SK-N-SH (cell line): Measurements from ENCODE around the gene CLSTN2. TPM values are rescaled to one million over a fixed set of nuclear protein-coding genes. Genes with fewer than 3 reads are reported as not detected.

Source experiments
- CTCF ChIA-PET: fragments of 300-600, 350-600 bp; formaldehyde crosslinking; extraction: SDS; loops from one replicate; lab custom pipeline; 2021; lab: Yijun Ruan, JAX
- POLR2A ChIA-PET: fragments of 350-600 bp; sonication (Branson Sonifier 250); formaldehyde crosslinking; extraction: SDS; loops from one replicate; lab custom pipeline; 2020; ENCODE audit warnings: antibody characterized with exemption, inconsistent platforms; lab: Yijun Ruan, JAX
- DNase-seq: peaks from one replicate; pipeline ENCODE4 v3.0.0; 2012
- H2AFZ ChIP-seq: fragments of 200-600 bp; sonication (generic); 2 replicates; pipeline ENCODE4 v1.8.1; 2016; ENCODE audit warnings: antibody characterized with exemption, mild to moderate bottlenecking, low read depth
- H3F3A ChIP-seq: fragments of 200-600 bp; sonication (generic); replicated peaks from 2 replicates; pipeline ENCODE3; 2016; ENCODE audit warnings: antibody characterized with exemption, mild to moderate bottlenecking; ENCODE audit not compliant: insufficient read depth
- H3K27ac ChIP-seq, 2 experiments: fragments of 200-500 bp in 1 of 2; fragments of 200-600 bp in 1 of 2; sonication (Bioruptor generic) in 1 of 2; sonication (generic), shearing (Covaris generic) in 1 of 2; 2 replicates each; pipeline versions ENCODE4 v1.5.1 to v1.6.1; 2014 to 2016; ENCODE audit warnings: low read depth in 2 of 2, inconsistent platforms in 1 of 2, low read length in 1 of 2, mild to moderate bottlenecking in 1 of 2, mixed read lengths in 1 of 2
- H3K27me3 ChIP-seq: fragments of 200-600 bp; sonication (generic), shearing (Covaris generic); 2 replicates; pipeline ENCODE4 v1.6.1; 2016; ENCODE audit warnings: mixed run types; ENCODE audit not compliant: insufficient read depth
- H3K36me3 ChIP-seq, 2 experiments: fragments of 200-500 bp in 1 of 2; fragments of 200-600 bp in 1 of 2; sonication (Bioruptor generic) in 1 of 2; sonication (generic) in 1 of 2; replicated peaks in 1 of 2; 2 replicates each; pipeline versions ENCODE3 to v1.5.1; 2014 to 2016; ENCODE audit warnings: low read length in 1 of 2, mild to moderate bottlenecking in 1 of 2; ENCODE audit not compliant: insufficient read depth in 2 of 2, control insufficient read depth in 1 of 2
- H3K4me1 ChIP-seq, 2 experiments: fragments of 200-500 bp in 1 of 2; fragments of 200-600 bp in 1 of 2; sonication (Bioruptor generic) in 1 of 2; sonication (generic), shearing (Covaris generic) in 1 of 2; 2 replicates each; pipeline versions ENCODE4 v1.5.1 to v1.6.1; 2014 to 2016; ENCODE audit warnings: low read depth in 1 of 2, low read length in 1 of 2, mixed run types in 1 of 2; ENCODE audit not compliant: insufficient read depth in 2 of 2, control insufficient read depth in 1 of 2
- H3K4me2 ChIP-seq: fragments of 200-600 bp; sonication (generic), shearing (Covaris generic); 2 replicates; pipeline ENCODE4 v1.6.1; 2017; ENCODE audit warnings: mixed run types
- H3K4me3 ChIP-seq, 2 experiments: fragments of 200-500 bp in 1 of 2; fragments of 200-600 bp in 1 of 2; sonication (Bioruptor generic) in 1 of 2; sonication (generic), shearing (Covaris generic) in 1 of 2; 2 replicates each; pipeline versions ENCODE4 v1.5.1 to v1.8.1; 2014 to 2016; ENCODE audit warnings: low read depth in 2 of 2, inconsistent platforms in 1 of 2, low read length in 1 of 2, mild to moderate bottlenecking in 1 of 2, mixed read lengths in 1 of 2, moderate library complexity in 1 of 2
- H3K79me2 ChIP-seq: fragments of 200-600 bp; sonication (generic); 2 replicates; pipeline ENCODE4 v1.8.1; 2017; ENCODE audit warnings: mild to moderate bottlenecking; ENCODE audit not compliant: insufficient read depth
- H3K9ac ChIP-seq: fragments of 200-600 bp; sonication (generic); 2 replicates; pipeline ENCODE4 v1.6.1; 2017; ENCODE audit warnings: mixed run types
- H3K9me2 ChIP-seq: fragments of 200-600 bp; sonication (generic); 2 replicates; pipeline ENCODE4 v1.6.1; 2017; ENCODE audit warnings: mixed run types
- H3K9me3 ChIP-seq: fragments of 200-600 bp; sonication (generic); 2 replicates; pipeline ENCODE4 v1.6.1; 2017; ENCODE audit warnings: mixed run types, mild to moderate bottlenecking, moderate library complexity
- H4K20me1 ChIP-seq: fragments of 200-600 bp; sonication (generic); 2 replicates; pipeline ENCODE4 v1.6.1; 2017; ENCODE audit warnings: mild to moderate bottlenecking, mixed run types; ENCODE audit not compliant: insufficient read depth
- FOSL2 ChIP-seq: IDR thresholded peaks from 2 replicates; pipeline ENCODE4 v1.4.0; 2012; ENCODE audit warnings: low read depth, mild to moderate bottlenecking, moderate library complexity, borderline replicate concordance
- FOXJ3 ChIP-seq: sonication (generic); formaldehyde crosslinking; IDR thresholded peaks from 2 replicates; pipeline ENCODE4 v1.5.1; 2020; ENCODE audit warnings: mild to moderate bottlenecking, missing genetic modification reagents
- FOXM1 ChIP-seq: IDR thresholded peaks from 2 replicates; pipeline ENCODE4 v1.4.0; 2012; ENCODE audit warnings: low read depth, mild to moderate bottlenecking
- GABPA ChIP-seq: IDR thresholded peaks from 2 replicates; pipeline ENCODE4 v1.4.0; 2012; ENCODE audit warnings: low read depth, mild to moderate bottlenecking
- JUND ChIP-seq: IDR thresholded peaks from 2 replicates; pipeline ENCODE4 v1.4.0; 2012
- MXI1 ChIP-seq: IDR thresholded peaks from 2 replicates; pipeline ENCODE4 v1.6.1; 2012; ENCODE audit warnings: mild to moderate bottlenecking, low read depth, low read length, improper control_type of control experiment
- NFIC ChIP-seq: IDR thresholded peaks from 2 replicates; pipeline ENCODE4 v1.4.0; 2012; ENCODE audit warnings: borderline replicate concordance
- NRF1 ChIP-seq: IDR thresholded peaks from 2 replicates; pipeline ENCODE4 v1.6.1; 2012; ENCODE audit warnings: low read depth, mild to moderate bottlenecking, low read length
- POLR2AphosphoS5 ChIP-seq: IDR thresholded peaks from 2 replicates; pipeline ENCODE4 v1.6.1; 2012; ENCODE audit warnings: low read depth, low read length
- RAD21 ChIP-seq: IDR thresholded peaks from 2 replicates; pipeline ENCODE4 v1.6.1; 2012; ENCODE audit warnings: mild to moderate bottlenecking, low read length
- RCOR1 ChIP-seq: fragments of 150-350 bp; IDR thresholded peaks from 2 replicates; pipeline ENCODE4 v1.6.1; 2017; ENCODE audit warnings: antibody characterized with exemption, low read length
- REST ChIP-seq: IDR thresholded peaks from 2 replicates; pipeline ENCODE4 v1.6.1; 2012; ENCODE audit warnings: mild to moderate bottlenecking, low read depth, low read length, moderate library complexity
- RXRA ChIP-seq: IDR thresholded peaks from 2 replicates; pipeline ENCODE4 v1.4.0; 2012; ENCODE audit warnings: low read depth, mild to moderate bottlenecking, borderline replicate concordance
- SIN3A ChIP-seq: IDR thresholded peaks from 2 replicates; pipeline ENCODE4 v1.6.1; 2012; ENCODE audit warnings: low read depth, mild to moderate bottlenecking, low read length, moderate library complexity, borderline replicate concordance
- TCF12 ChIP-seq: IDR thresholded peaks from 2 replicates; pipeline ENCODE4 v1.4.0; 2012
- USF2 ChIP-seq: fragments of 150-350 bp; IDR thresholded peaks from 2 replicates; pipeline ENCODE4 v1.6.1; 2017; ENCODE audit warnings: antibody characterized with exemption, low read length, low read depth, borderline replicate concordance
- YY1 ChIP-seq: IDR thresholded peaks from 2 replicates; pipeline ENCODE4 v1.4.0; 2012; ENCODE audit warnings: low read depth, mild to moderate bottlenecking
- ZBTB33 ChIP-seq: IDR thresholded peaks from 2 replicates; pipeline ENCODE4 v1.4.0; 2012; ENCODE audit warnings: low read depth, borderline replicate concordance
- WGBS: methylation state at CpG from one replicate; pipeline ENCODE4 v1.1.6; 2017; ENCODE audit warnings: low lambda C conversion rate; 5-methylcytosine and 5-hydroxymethylcytosine counted together
- polyA plus RNA-seq, 3 experiments: library from polyadenylated mRNA; depleted of rRNA; stranded (reverse); fragments of >200 nt; gene quantifications; 2 replicates each; pipeline ENCODE4 v1.2.3, GENCODE V29; 2012
- TF ChIP-seq, protein P1 (sequence below): IDR thresholded peaks from 2 replicates; pipeline ENCODE4; 2012
- TF ChIP-seq, protein P2 (sequence below): fragments of 150-350 bp; IDR thresholded peaks from 2 replicates; pipeline ENCODE4 v1.6.1; 2016; ENCODE audit warnings: mild to moderate bottlenecking, low read depth, low read length

Gene CLSTN2
- polyA plus RNA-seq, 1 of the 3 experiments (the other 2 are of a cell fraction) = 0.02 TPM

DNA sequence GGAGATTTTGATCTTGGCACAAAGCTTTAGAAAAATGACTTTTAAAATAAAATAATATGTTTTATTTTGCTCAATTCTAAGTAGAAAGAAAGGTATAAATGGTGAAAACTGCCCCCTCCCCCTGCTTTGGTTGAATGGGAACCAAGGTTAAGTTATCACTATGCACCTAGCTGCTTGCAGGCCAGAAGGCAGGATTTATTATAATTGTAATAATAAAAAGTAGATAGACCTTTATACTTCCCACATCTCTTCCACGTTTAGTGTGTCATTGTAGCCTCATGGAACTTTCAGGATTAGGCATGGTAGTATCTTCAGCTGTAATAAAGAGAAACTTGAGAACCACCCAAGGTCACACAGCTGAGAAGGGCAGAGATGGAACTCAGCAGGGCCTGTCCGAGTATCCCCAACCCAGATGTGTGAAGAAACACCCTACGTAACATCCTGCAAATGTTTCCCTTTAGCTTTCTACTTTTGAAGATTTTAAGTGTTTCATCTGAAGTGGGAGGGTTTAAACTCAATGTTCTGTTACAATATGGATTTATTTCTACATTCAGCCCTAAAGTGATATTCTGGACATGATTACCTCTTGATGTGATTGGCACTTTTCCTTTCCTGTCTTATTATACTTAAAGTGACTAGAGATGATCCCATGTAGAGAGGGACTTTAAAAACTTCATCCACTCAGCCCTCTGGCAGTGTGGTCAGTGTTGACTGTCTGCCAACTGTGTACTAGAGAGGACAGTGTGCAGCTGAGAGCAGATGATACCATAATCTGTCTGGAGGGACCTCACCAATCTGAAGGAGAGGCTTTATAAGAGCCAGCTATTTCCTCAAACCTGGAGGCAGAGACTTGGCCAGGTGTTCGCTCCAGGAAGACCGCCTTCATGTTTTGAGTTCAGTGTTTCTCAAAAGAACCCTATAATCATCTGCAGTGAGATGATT lies 460.4 kb downstream of the CLSTN2 start:
- WGBS = 35% methylated on average over 5 of the region's 5 CpGs
- DNase-seq = peak; percentile 5
- Histone ChIP-seq H3K9me3 (0 out of 2 replicates have a peak, but pooled peaks cover 4% of the 10 kb centered on the region), H3K79me2 (no peaks in the 10 kb centered on the region), H3K4me3 (no peak overlapping the region), H3K27me3 (no peaks in the 10 kb centered on the region), H3F3A (no peaks in the 10 kb centered on the region), H3K27ac (no peak overlapping the region), H4K20me1 (no peaks in the 10 kb centered on the region), H2AFZ (no peak overlapping the region), H3K9ac (no peak overlapping the region), H3K4me1 (peaks cover 0 to 4% of the 10 kb centered on the region in 2 experiments; a peak in 1 of 4 replicates), H3K4me2 (no peak overlapping the region), H3K9me2 (no peaks in the 10 kb centered on the region), H3K36me3 (no peaks in the 10 kb centered on the region)
- TF ChIP-seq, protein P1, sequence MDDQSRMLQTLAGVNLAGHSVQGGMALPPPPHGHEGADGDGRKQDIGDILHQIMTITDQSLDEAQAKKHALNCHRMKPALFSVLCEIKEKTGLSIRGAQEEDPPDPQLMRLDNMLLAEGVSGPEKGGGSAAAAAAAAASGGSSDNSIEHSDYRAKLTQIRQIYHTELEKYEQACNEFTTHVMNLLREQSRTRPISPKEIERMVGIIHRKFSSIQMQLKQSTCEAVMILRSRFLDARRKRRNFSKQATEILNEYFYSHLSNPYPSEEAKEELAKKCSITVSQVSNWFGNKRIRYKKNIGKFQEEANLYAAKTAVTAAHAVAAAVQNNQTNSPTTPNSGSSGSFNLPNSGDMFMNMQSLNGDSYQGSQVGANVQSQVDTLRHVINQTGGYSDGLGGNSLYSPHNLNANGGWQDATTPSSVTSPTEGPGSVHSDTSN = no peak
- TF ChIP-seq, protein P2, sequence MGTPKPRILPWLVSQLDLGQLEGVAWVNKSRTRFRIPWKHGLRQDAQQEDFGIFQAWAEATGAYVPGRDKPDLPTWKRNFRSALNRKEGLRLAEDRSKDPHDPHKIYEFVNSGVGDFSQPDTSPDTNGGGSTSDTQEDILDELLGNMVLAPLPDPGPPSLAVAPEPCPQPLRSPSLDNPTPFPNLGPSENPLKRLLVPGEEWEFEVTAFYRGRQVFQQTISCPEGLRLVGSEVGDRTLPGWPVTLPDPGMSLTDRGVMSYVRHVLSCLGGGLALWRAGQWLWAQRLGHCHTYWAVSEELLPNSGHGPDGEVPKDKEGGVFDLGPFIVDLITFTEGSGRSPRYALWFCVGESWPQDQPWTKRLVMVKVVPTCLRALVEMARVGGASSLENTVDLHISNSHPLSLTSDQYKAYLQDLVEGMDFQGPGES = no peak
- no peak for TF ChIP-seq USF2
- TF ChIP-seq GABPA = no peak
- no peak for TF ChIP-seq YY1
- no peak for TF ChIP-seq TCF12
- no peak for TF ChIP-seq MXI1
- no peak for TF ChIP-seq RAD21
- no peak for TF ChIP-seq NFIC
- TF ChIP-seq JUND = no peak
- no peak for TF ChIP-seq POLR2AphosphoS5
- TF ChIP-seq REST = no peak
- TF ChIP-seq SIN3A = no peak
- TF ChIP-seq RXRA = no peak
- no peak for TF ChIP-seq RCOR1
- TF ChIP-seq FOXM1 = no peak
- TF ChIP-seq ZBTB33 = no peak
- TF ChIP-seq FOXJ3 (CRISPR knock-in tag) = no peak
- TF ChIP-seq NRF1 = no peak
- TF ChIP-seq FOSL2 = no peak
- POLR2A ChIA-PET = no interaction called here
- CTCF ChIA-PET = interaction anchor here (1.4 kb wide), 1 partner anchor 37 kb away, joined by 3 read pairs; no protein-coding TSS in a partner anchor
